NCI-H2196 (cell line): ENCODE results near the gene MS4A3.
"Not testable (repeated sequence)": the region's sequence is repeated elsewhere in the genome, so short reads cannot be mapped to it uniquely, and the experiment has no call there.

Experiments used
- DNase-seq: peaks from one replicate; lab custom pipeline; 2025; ENCODE audit not compliant: unreplicated experiment; lab: John Stamatoyannopoulos, UW

MS4A3 gene

GRCh38 chr11:60088364-60088763, 31.9 kb downstream of the MS4A3 start, which contains the start of gene MS4A2:
Gene MS4A2, plus strand, starts transcription at chr11:60088664. Its CDS starts 102 bp downstream, at chr11:60088766.
- DNase-seq = no peak

GRCh38 chr11:60095477-60096120, 39.1 kb downstream of the MS4A3 start:
- DNase-seq = no peak

- no peak for DNase-seq
Observed at GRCh38 chr11:60097189-60097588, 40.7 kb downstream of the MS4A3 start.

- no peak for DNase-seq
Observed at GRCh38 chr11:60098508-60098907, 42.0 kb downstream of the MS4A3 start.

- DNase-seq = no peak
Observed at GRCh38 chr11:60100516-60100915, 44.1 kb downstream of the MS4A3 start.

GRCh38 chr11:60101368-60101767, 44.9 kb downstream of the MS4A3 start:
- DNase-seq = not testable (repeated sequence)

- not testable (repeated sequence) for DNase-seq
Observed at GRCh38 chr11:60104471-60105115, 48.1 kb downstream of the MS4A3 start.

- DNase-seq = not testable (repeated sequence)
Observed at GRCh38 chr11:60108631-60109030, 52.2 kb downstream of the MS4A3 start.

GRCh38 chr11:60111793-60112192, 55.3 kb downstream of the MS4A3 start:
- DNase-seq = no peak

GRCh38 chr11:60116996-60117790, 60.7 kb downstream of the MS4A3 start:
- no peak for DNase-seq

- DNase-seq = no peak
Observed at GRCh38 chr11:60118338-60118737, 61.9 kb downstream of the MS4A3 start.

- DNase-seq = no peak
Observed at GRCh38 chr11:60119710-60120109, 63.2 kb downstream of the MS4A3 start.
